ENCODE results near the gene LAG3.
A peak's percentile ranks its signal among the peaks of the same experiment; 100 is the strongest.

DNA sequence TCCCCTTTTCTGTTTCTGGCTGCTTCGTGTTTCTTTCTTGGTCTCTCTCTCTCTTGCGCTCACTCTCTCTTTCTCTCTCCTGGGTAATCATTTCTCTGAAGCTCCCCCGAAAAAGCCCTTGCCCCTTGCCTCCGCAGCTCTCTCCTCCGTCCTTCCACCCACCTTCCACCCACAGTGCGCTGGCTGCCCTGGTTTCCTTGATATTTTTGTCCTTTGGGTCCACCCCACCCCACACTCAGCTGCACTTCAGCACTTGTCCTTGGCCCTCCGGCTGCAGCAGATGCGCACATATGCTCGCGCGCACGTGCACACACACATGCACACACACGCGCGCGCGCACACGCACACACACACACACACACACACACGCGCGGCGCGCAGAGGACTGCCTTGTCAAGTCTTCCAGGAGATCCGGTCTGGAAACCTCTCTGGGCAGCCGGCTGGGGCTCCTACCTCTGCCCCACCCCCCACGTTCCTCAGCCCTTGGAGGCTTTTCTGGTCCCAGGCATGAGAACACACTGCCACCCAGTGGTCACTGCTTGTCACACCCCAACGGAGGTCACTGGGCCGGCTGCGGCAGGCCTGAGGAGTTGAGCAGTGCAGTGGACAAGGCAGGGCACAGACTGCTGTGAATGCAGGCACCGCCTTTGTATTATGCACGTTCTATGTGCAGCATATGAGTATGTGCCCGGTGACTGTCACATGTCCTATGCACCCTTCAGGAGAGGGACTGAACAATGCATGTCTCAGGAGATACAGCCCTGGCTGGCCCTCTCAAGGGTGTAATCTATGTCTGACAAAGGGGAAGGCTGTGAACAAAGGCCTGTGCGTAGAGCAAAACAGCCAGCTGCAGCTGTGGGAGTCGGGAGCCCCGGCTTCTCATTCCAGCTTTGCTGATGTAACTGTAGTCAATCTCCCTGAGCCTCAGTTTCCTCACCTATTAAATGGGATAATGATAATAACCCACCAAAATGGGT is 6.5 kb downstream of the LAG3 start:
- TF ChIP-seq YY1 (IDR thresholded peaks at IDR 0.05; ENCODE audit: low read depth) (no peak), RAD21 (IDR thresholded peaks at IDR 0.05; ENCODE audit: low read length) (peak; percentile 99), MXI1 (IDR thresholded peaks at IDR 0.05; ENCODE audit: low read depth, low read length) (peak; percentile 88), ELF1 (IDR thresholded peaks at IDR 0.05) (no peak), EZH2phosphoT487 (IDR thresholded peaks at IDR 0.05; ENCODE audit: borderline replicate concordance, low read depth) (no peak)
- TF ChIP-seq, protein P1, sequence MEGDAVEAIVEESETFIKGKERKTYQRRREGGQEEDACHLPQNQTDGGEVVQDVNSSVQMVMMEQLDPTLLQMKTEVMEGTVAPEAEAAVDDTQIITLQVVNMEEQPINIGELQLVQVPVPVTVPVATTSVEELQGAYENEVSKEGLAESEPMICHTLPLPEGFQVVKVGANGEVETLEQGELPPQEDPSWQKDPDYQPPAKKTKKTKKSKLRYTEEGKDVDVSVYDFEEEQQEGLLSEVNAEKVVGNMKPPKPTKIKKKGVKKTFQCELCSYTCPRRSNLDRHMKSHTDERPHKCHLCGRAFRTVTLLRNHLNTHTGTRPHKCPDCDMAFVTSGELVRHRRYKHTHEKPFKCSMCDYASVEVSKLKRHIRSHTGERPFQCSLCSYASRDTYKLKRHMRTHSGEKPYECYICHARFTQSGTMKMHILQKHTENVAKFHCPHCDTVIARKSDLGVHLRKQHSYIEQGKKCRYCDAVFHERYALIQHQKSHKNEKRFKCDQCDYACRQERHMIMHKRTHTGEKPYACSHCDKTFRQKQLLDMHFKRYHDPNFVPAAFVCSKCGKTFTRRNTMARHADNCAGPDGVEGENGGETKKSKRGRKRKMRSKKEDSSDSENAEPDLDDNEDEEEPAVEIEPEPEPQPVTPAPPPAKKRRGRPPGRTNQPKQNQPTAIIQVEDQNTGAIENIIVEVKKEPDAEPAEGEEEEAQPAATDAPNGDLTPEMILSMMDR (IDR thresholded peaks at IDR 0.05): peak; percentile 91
- TF ChIP-seq, protein P2, sequence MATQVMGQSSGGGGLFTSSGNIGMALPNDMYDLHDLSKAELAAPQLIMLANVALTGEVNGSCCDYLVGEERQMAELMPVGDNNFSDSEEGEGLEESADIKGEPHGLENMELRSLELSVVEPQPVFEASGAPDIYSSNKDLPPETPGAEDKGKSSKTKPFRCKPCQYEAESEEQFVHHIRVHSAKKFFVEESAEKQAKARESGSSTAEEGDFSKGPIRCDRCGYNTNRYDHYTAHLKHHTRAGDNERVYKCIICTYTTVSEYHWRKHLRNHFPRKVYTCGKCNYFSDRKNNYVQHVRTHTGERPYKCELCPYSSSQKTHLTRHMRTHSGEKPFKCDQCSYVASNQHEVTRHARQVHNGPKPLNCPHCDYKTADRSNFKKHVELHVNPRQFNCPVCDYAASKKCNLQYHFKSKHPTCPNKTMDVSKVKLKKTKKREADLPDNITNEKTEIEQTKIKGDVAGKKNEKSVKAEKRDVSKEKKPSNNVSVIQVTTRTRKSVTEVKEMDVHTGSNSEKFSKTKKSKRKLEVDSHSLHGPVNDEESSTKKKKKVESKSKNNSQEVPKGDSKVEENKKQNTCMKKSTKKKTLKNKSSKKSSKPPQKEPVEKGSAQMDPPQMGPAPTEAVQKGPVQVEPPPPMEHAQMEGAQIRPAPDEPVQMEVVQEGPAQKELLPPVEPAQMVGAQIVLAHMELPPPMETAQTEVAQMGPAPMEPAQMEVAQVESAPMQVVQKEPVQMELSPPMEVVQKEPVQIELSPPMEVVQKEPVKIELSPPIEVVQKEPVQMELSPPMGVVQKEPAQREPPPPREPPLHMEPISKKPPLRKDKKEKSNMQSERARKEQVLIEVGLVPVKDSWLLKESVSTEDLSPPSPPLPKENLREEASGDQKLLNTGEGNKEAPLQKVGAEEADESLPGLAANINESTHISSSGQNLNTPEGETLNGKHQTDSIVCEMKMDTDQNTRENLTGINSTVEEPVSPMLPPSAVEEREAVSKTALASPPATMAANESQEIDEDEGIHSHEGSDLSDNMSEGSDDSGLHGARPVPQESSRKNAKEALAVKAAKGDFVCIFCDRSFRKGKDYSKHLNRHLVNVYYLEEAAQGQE (IDR thresholded peaks at IDR 0.05; ENCODE audit: low read depth, low read length): no peak
- TF ChIP-seq, protein P3, sequence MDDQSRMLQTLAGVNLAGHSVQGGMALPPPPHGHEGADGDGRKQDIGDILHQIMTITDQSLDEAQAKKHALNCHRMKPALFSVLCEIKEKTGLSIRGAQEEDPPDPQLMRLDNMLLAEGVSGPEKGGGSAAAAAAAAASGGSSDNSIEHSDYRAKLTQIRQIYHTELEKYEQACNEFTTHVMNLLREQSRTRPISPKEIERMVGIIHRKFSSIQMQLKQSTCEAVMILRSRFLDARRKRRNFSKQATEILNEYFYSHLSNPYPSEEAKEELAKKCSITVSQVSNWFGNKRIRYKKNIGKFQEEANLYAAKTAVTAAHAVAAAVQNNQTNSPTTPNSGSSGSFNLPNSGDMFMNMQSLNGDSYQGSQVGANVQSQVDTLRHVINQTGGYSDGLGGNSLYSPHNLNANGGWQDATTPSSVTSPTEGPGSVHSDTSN (IDR thresholded peaks at IDR 0.05): no peak
